T-helper 17 cell (primary cell): ENCODE measurements around the gene CENPU. TPM values are rescaled to one million over a fixed set of nuclear protein-coding genes. Genes with fewer than 3 reads are reported as not detected.

ENCODE experiments used
- ATAC-seq: fragments of 150-1000 bp; cut with Tn5 transposase; 2 replicates; pipeline ENCODE4 v1.10.0; 2021; ENCODE audit warnings: mild to moderate bottlenecking, moderate library complexity
- DNase-seq, 3 donors: peaks; one replicate each; pipeline versions ENCODE4 v3.0.0 to v3.0.0-alpha.2; 2020 to 2021
- H3K9me3 ChIP-seq: one replicate; pipeline ENCODE4 v1.7.0; 2013; ENCODE audit warnings: low read length, mild to moderate bottlenecking; ENCODE audit not compliant: control insufficient read depth, poor library complexity, severe bottlenecking
- H3K27ac Mint-ChIP-seq: one replicate; pipeline ENCODE4 v1.8.0; 2022; ENCODE audit warnings: mild to moderate bottlenecking, moderate library complexity, mixed read lengths
- H3K27me3 Mint-ChIP-seq: one replicate; pipeline ENCODE4 v1.8.0; 2022; ENCODE audit warnings: mixed read lengths
- H3K36me3 Mint-ChIP-seq: one replicate; pipeline ENCODE4 v1.8.0; 2022; ENCODE audit warnings: low read depth, mixed read lengths
- H3K4me1 Mint-ChIP-seq: one replicate; pipeline ENCODE4 v1.8.0; 2022; ENCODE audit warnings: mild to moderate bottlenecking, mixed read lengths
- H3K4me3 Mint-ChIP-seq: one replicate; pipeline ENCODE4 v1.8.0; 2022; ENCODE audit warnings: mild to moderate bottlenecking, moderate library complexity, mixed read lengths
- total RNA-seq, 4 donors: library from RNA in 2 of 4; stranded (reverse) in 2 of 4; gene quantifications; one replicate each; pipeline ENCODE4 v1.2.3 and lab custom pipeline; 2022 to 2026

The CENPU gene
- total RNA-seq, 2 donors from 2014 or later: 5.4 to 10.4 TPM

- no peaks in the 10 kb centered on the region for H3K9me3 ChIP-seq
- DNase-seq (no peak), ATAC-seq (no peak)
- H3K27ac Mint-ChIP-seq: no peak overlapping the region
- H3K4me1 Mint-ChIP-seq: peaks cover 5% of the 10 kb centered on the region
- no peak overlapping the region for H3K4me3 Mint-ChIP-seq
- H3K27me3 Mint-ChIP-seq: no peaks in the 10 kb centered on the region
- H3K36me3 Mint-ChIP-seq: peaks cover 3% of the 10 kb centered on the region
Observed at GRCh38 chr4:184689681-184690080, 44.2 kb downstream of the CENPU start.

- H3K27ac Mint-ChIP-seq: no peak overlapping the region
- H3K27me3 Mint-ChIP-seq: no peaks in the 10 kb centered on the region
- H3K9me3 ChIP-seq: no peaks in the 10 kb centered on the region
- H3K4me3 Mint-ChIP-seq: no peak overlapping the region
- no peak for DNase-seq
- no peak for ATAC-seq
- peaks cover 3% of the 10 kb centered on the region for H3K36me3 Mint-ChIP-seq
- H3K4me1 Mint-ChIP-seq: peaks cover 6% of the 10 kb centered on the region
Observed at GRCh38 chr4:184688447-184688846, 45.4 kb downstream of the CENPU start.

- DNase-seq (no peak), ATAC-seq (no peak)
- peaks cover 6% of the 10 kb centered on the region for H3K4me1 Mint-ChIP-seq
- H3K9me3 ChIP-seq: no peaks in the 10 kb centered on the region
- no peaks in the 10 kb centered on the region for H3K27me3 Mint-ChIP-seq
- H3K36me3 Mint-ChIP-seq: peaks cover 3% of the 10 kb centered on the region
- H3K27ac Mint-ChIP-seq: no peak overlapping the region
- no peak overlapping the region for H3K4me3 Mint-ChIP-seq
Observed at GRCh38 chr4:184688005-184688404, 45.9 kb downstream of the CENPU start.

GRCh38 chr4:184684491-184685189 lies 49.3 kb downstream of the CENPU start:
- ATAC-seq (no peak), DNase-seq (no peak)
- H3K27ac Mint-ChIP-seq: no peak overlapping the region
- peaks cover 6% of the 10 kb centered on the region for H3K4me1 Mint-ChIP-seq
- no peaks in the 10 kb centered on the region for H3K9me3 ChIP-seq
- H3K27me3 Mint-ChIP-seq: no peaks in the 10 kb centered on the region
- peaks cover 3% of the 10 kb centered on the region for H3K36me3 Mint-ChIP-seq
- no peak overlapping the region for H3K4me3 Mint-ChIP-seq

GRCh38 chr4:184681916-184682315 lies 52.0 kb downstream of the CENPU start:
- ATAC-seq (no peak), DNase-seq (no peak)
- H3K9me3 ChIP-seq: no peaks in the 10 kb centered on the region
- Mint-ChIP-seq H3K36me3 (peaks cover 3% of the 10 kb centered on the region), H3K4me3 (no peak overlapping the region), H3K27me3 (no peaks in the 10 kb centered on the region), H3K27ac (no peak overlapping the region), H3K4me1 (peaks cover 6% of the 10 kb centered on the region)

GRCh38 chr4:184680698-184681097 lies 53.2 kb downstream of the CENPU start:
- no peaks in the 10 kb centered on the region for H3K36me3 Mint-ChIP-seq
- no peak for DNase-seq
- H3K4me1 Mint-ChIP-seq: peaks cover 6% of the 10 kb centered on the region
- no peak overlapping the region for H3K4me3 Mint-ChIP-seq
- H3K9me3 ChIP-seq: no peaks in the 10 kb centered on the region
- no peak for ATAC-seq
- H3K27ac Mint-ChIP-seq: no peak overlapping the region
- H3K27me3 Mint-ChIP-seq: no peaks in the 10 kb centered on the region

GRCh38 chr4:184675821-184676492 lies 57.9 kb downstream of the CENPU start:
- ATAC-seq (no peak), DNase-seq (no peak)
- H3K36me3 Mint-ChIP-seq: peaks cover 3% of the 10 kb centered on the region
- no peaks in the 10 kb centered on the region for H3K27me3 Mint-ChIP-seq
- H3K4me1 Mint-ChIP-seq: no peaks in the 10 kb centered on the region
- H3K9me3 ChIP-seq: no peaks in the 10 kb centered on the region
- no peak overlapping the region for H3K27ac Mint-ChIP-seq
- no peak overlapping the region for H3K4me3 Mint-ChIP-seq

GRCh38 chr4:184675018-184675417 lies 58.9 kb downstream of the CENPU start:
- DNase-seq (no peak), ATAC-seq (no peak)
- no peaks in the 10 kb centered on the region for H3K9me3 ChIP-seq
- no peaks in the 10 kb centered on the region for H3K4me1 Mint-ChIP-seq
- H3K4me3 Mint-ChIP-seq: no peak overlapping the region
- no peak overlapping the region for H3K27ac Mint-ChIP-seq
- no peaks in the 10 kb centered on the region for H3K27me3 Mint-ChIP-seq
- peaks cover 3% of the 10 kb centered on the region for H3K36me3 Mint-ChIP-seq

GRCh38 chr4:184674011-184674410 lies 59.9 kb downstream of the CENPU start:
- H3K9me3 ChIP-seq: no peaks in the 10 kb centered on the region
- peaks cover 3% of the 10 kb centered on the region for H3K36me3 Mint-ChIP-seq
- H3K4me1 Mint-ChIP-seq: peaks cover 5% of the 10 kb centered on the region
- no peak overlapping the region for H3K27ac Mint-ChIP-seq
- ATAC-seq (no peak), DNase-seq (no peak)
- no peaks in the 10 kb centered on the region for H3K27me3 Mint-ChIP-seq
- no peak overlapping the region for H3K4me3 Mint-ChIP-seq

GRCh38 chr4:184672741-184673140 lies 61.2 kb downstream of the CENPU start:
- Mint-ChIP-seq H3K36me3 (peaks cover 3% of the 10 kb centered on the region), H3K27me3 (no peaks in the 10 kb centered on the region), H3K4me3 (no peak overlapping the region), H3K27ac (no peak overlapping the region), H3K4me1 (peaks cover 14% of the 10 kb centered on the region)
- DNase-seq: no peak
- no peak for ATAC-seq
- no peaks in the 10 kb centered on the region for H3K9me3 ChIP-seq

GRCh38 chr4:184671101-184671500 lies 62.8 kb downstream of the CENPU start:
- Mint-ChIP-seq H3K4me1 (peaks cover 15% of the 10 kb centered on the region), H3K4me3 (no peak overlapping the region), H3K36me3 (peaks cover 3% of the 10 kb centered on the region), H3K27me3 (no peaks in the 10 kb centered on the region), H3K27ac (no peak overlapping the region)
- no peaks in the 10 kb centered on the region for H3K9me3 ChIP-seq
- ATAC-seq (no peak), DNase-seq (no peak)

- ATAC-seq: no peak
- no peaks in the 10 kb centered on the region for H3K9me3 ChIP-seq
- no peak for DNase-seq
- Mint-ChIP-seq H3K36me3 (peaks cover 5% of the 10 kb centered on the region), H3K4me1 (peaks cover 17% of the 10 kb centered on the region), H3K27me3 (no peaks in the 10 kb centered on the region), H3K4me3 (no peak overlapping the region), H3K27ac (peak overlapping the region; percentile 81)
Observed at GRCh38 chr4:184669251-184669650, 64.6 kb downstream of the CENPU start.

- no peak for DNase-seq
- peak; percentile 52 for ATAC-seq
- Mint-ChIP-seq H3K27ac (peak overlapping the region; percentile 81), H3K4me3 (no peak overlapping the region), H3K27me3 (no peaks in the 10 kb centered on the region), H3K4me1 (peaks cover 17% of the 10 kb centered on the region), H3K36me3 (peaks cover 5% of the 10 kb centered on the region)
- H3K9me3 ChIP-seq: no peaks in the 10 kb centered on the region
Observed at GRCh38 chr4:184668511-184669114, 65.3 kb downstream of the CENPU start.
